ENCODE measurements around the gene SDK1. TPM values are rescaled to one million over a fixed set of nuclear protein-coding genes. Genes with fewer than 3 reads are reported as not detected.
A peak's percentile ranks its signal among the peaks of the same experiment; 100 is the strongest.

The SDK1 gene
- total and polyA plus RNA-seq, 2 of the 8 experiments (the other 6 are each of a cell fraction or from before 2014, with no cell fraction given), result 3.3 to 7.2 TPM

- Histone ChIP-seq H3K36me3 (ENCODE audit: control insufficient read depth in 2 of 4, insufficient read depth in 4 of 4, low read length in 3 of 4) (peaks cover 0 to 3% (median 0%) of the 10 kb centered on the region in 4 experiments; a peak in 1 of 8 replicates), H3K79me1 (ENCODE audit: low read depth, low read length) (no peaks in the 10 kb centered on the region), H3K14ac (ENCODE audit: insufficient read length) (no peak overlapping the region), H3K23me2 (ENCODE audit: low read depth, low read length) (no peaks in the 10 kb centered on the region), H2AK5ac (ENCODE audit: low read depth, low read length) (no peak overlapping the region), H3K18ac (ENCODE audit: extremely low read depth, low read length) (no peak overlapping the region), H3K27ac (ENCODE audit: low read depth, low read length) (no peak overlapping the region), H4K91ac (replicated peaks; ENCODE audit: insufficient read length, low read length) (no peak overlapping the region), H2BK15ac (ENCODE audit: low read length) (no peak overlapping the region), H4K5ac (ENCODE audit: insufficient read length, low read depth, low read length) (no peak overlapping the region), H3K9ac (replicated peaks in 1 of 4; ENCODE audit: extremely low read depth in 1 of 4, low read depth in 3 of 4, low read length in 3 of 4) (no peak overlapping the region), H3K23ac (ENCODE audit: insufficient read length) (no peak overlapping the region), H2BK20ac (ENCODE audit: low read length) (no peak overlapping the region), H3K4me1 (replicated peaks in 1 of 4; ENCODE audit: control insufficient read depth in 3 of 4, insufficient read depth in 4 of 4, low read length in 3 of 4) (0 out of 7 replicates have a peak, but pooled peaks cover 0 to under 1% (median 0%) of the 10 kb centered on the region in 4 experiments), H2AFZ (ENCODE audit: low read length) (no peak overlapping the region), H3K4ac (replicated peaks; ENCODE audit: insufficient read length, low read depth, low read length) (no peak overlapping the region), H3K27me3 (replicated peaks in 1 of 4; ENCODE audit: control insufficient read depth in 3 of 4, extremely low read depth in 1 of 4, insufficient read depth in 3 of 4, low read length in 3 of 4) (no peaks in the 10 kb centered on the region), H3K9me3 (ENCODE audit: insufficient read depth in 2 of 2, low read depth in 1 of 2, low read length in 1 of 2) (peaks cover 21 to 24% of the 10 kb centered on the region in 2 experiments), H3K56ac (replicated peaks; ENCODE audit: insufficient read length, low read depth, low read length) (no peak overlapping the region), H2BK120ac (replicated peaks; ENCODE audit: low read depth, low read length) (no peak overlapping the region), H3K4me2 (ENCODE audit: insufficient read depth in 1 of 2, low read depth in 2 of 2, low read length in 2 of 2) (no peak overlapping the region), H3K4me3 (ENCODE audit: extremely low read depth in 1 of 4, insufficient read depth in 2 of 4, low read depth in 3 of 4, low read length in 4 of 4) (no peak overlapping the region), H4K20me1 (replicated peaks in 1 of 2; ENCODE audit: control insufficient read depth in 1 of 2, insufficient read depth in 2 of 2, low read length in 2 of 2) (no peaks in the 10 kb centered on the region), H4K8ac (ENCODE audit: extremely low read depth, insufficient read depth, low read length) (no peak overlapping the region), H2BK5ac (ENCODE audit: low read depth, low read length) (no peak overlapping the region), H3K79me2 (ENCODE audit: control insufficient read depth in 1 of 2, insufficient read depth in 2 of 2, low read length in 2 of 2) (no peaks in the 10 kb centered on the region), H2BK12ac (ENCODE audit: low read depth, low read length) (no peak overlapping the region)
- ChIA-PET POLR2A (ENCODE audit: partially characterized antibody) (no interaction called here), CTCF (ENCODE audit: partially characterized antibody) (no interaction called here)
- TF ChIP-seq EP300 (IDR thresholded peaks at IDR 0.05; ENCODE audit: borderline replicate concordance in 1 of 2, low read depth in 2 of 2, low read length in 2 of 2) (peak in 1 of 2 experiments; percentile 84; a peak in 1 of 3 replicates), SIX5 (IDR thresholded peaks at IDR 0.05; ENCODE audit: low read depth, low read length) (no peak)
- FAIRE-seq, result no peak
- DNase-seq (ENCODE audit: low read depth in 1 of 2, low spot score in 2 of 2), result no peak
- WGBS, 2 experiments (ENCODE audit: extremely low coverage in 1 of 2, insufficient coverage in 1 of 2, insufficient read length in 1 of 2, insufficient replicate concordance in 2 of 2, low coverage in 1 of 2, low lambda C conversion rate in 2 of 2, missing lambda C conversion rate in 1 of 2), result 81% methylated on average over 6 of the region's 6 CpGs; no CpG with 5 or more reads in 1 of the 2 experiments
Observed at GRCh38 chr7:3578399-3578798, 277.3 kb downstream of the SDK1 start.
